DOHH2 (cell line): Measurements from ENCODE around the gene VIL1.
A peak's percentile ranks its signal among the peaks of the same experiment; 100 is the strongest.

Experiments
- H3F3A ChIP-seq: fragments of 200-600 bp; sonication (generic), shearing (Covaris generic); 2 replicates; pipeline ENCODE4 v1.6.0; 2016; ENCODE audit warnings: antibody characterized with exemption, mild to moderate bottlenecking; ENCODE audit not compliant: control insufficient read depth, insufficient read depth
- H3K27ac ChIP-seq: fragments of 200-600 bp; sonication (generic); 2 replicates; pipeline ENCODE4 v1.5.1; 2014; ENCODE audit warnings: low read depth, mild to moderate bottlenecking, low read length, moderate library complexity
- H3K27me3 ChIP-seq: fragments of 200-600 bp; sonication (generic); 2 replicates; pipeline ENCODE4 v1.6.1; 2014; ENCODE audit warnings: mild to moderate bottlenecking, low read length, mixed read lengths; ENCODE audit not compliant: control insufficient read depth
- H3K36me3 ChIP-seq: fragments of 200-600 bp; sonication (generic); 2 replicates; pipeline ENCODE4 v1.6.1; 2014; ENCODE audit warnings: mild to moderate bottlenecking, low read length, moderate library complexity, mixed read lengths; ENCODE audit not compliant: control insufficient read depth
- H3K4me1 ChIP-seq: fragments of 200-600 bp; sonication (generic); 2 replicates; pipeline ENCODE4 v1.6.1; 2014; ENCODE audit warnings: mild to moderate bottlenecking, low read length, mixed read lengths; ENCODE audit not compliant: control insufficient read depth
- H3K4me2 ChIP-seq: fragments of 200-600 bp; sonication (generic); 2 replicates; pipeline ENCODE4 v1.6.0; 2014; ENCODE audit warnings: mild to moderate bottlenecking, low read length, moderate library complexity
- H3K4me3 ChIP-seq: fragments of 200-600 bp; sonication (generic); 2 replicates; pipeline ENCODE4 v1.5.1; 2014; ENCODE audit warnings: mild to moderate bottlenecking, low read length, mixed read lengths
- H3K79me2 ChIP-seq: fragments of 200-600 bp; sonication (generic); 2 replicates; pipeline ENCODE4 v1.6.1; 2014; ENCODE audit warnings: mild to moderate bottlenecking, low read length, mixed read lengths; ENCODE audit not compliant: control insufficient read depth
- H3K9me2 ChIP-seq: fragments of 200-600 bp; sonication (generic); replicated peaks from 2 replicates; pipeline ENCODE4 v1.6.1; 2014; ENCODE audit warnings: mild to moderate bottlenecking, low read length, mixed read lengths; ENCODE audit not compliant: control insufficient read depth
- H3K9me3 ChIP-seq: fragments of 200-600 bp; sonication (generic); 2 replicates; pipeline ENCODE4 v1.6.1; 2014; ENCODE audit warnings: antibody characterized with exemption, low read length, mixed read lengths; ENCODE audit not compliant: control insufficient read depth, insufficient read depth
- H4K20me1 ChIP-seq: fragments of 200-600 bp; sonication (generic); 2 replicates; pipeline ENCODE4 v1.6.0; 2014; ENCODE audit warnings: low read depth, mild to moderate bottlenecking, antibody characterized with exemption, low read length, moderate library complexity; ENCODE audit not compliant: control insufficient read depth, insufficient read depth
- CTCF ChIP-seq: fragments of 200-600 bp; sonication (generic); IDR thresholded peaks from one replicate; pipeline ENCODE4 v1.5.1; 2014; ENCODE audit warnings: antibody characterized with exemption, mild to moderate bottlenecking, low read depth, low read length; ENCODE audit not compliant: poor library complexity, severe bottlenecking
- EZH2phosphoT487 ChIP-seq: fragments of 200-600 bp; sonication (generic); IDR thresholded peaks from 2 replicates; pipeline ENCODE4 v1.6.1; 2017; ENCODE audit warnings: borderline replicate concordance, mild to moderate bottlenecking, antibody characterized with exemption, low read length, moderate library complexity, mixed read lengths

Gene VIL1

GRCh38 chr2:218395090-218395444, 23.9 kb upstream of the VIL1 start:
- peaks cover 1% of the 10 kb centered on the region; the same call in 1 of the 2 replicates for H3K36me3 ChIP-seq
- no peaks in the 10 kb centered on the region for H4K20me1 ChIP-seq
- no peaks in the 10 kb centered on the region for H3K27me3 ChIP-seq
- no peaks in the 10 kb centered on the region for H3K9me3 ChIP-seq
- H3K4me2 ChIP-seq, result peak overlapping the region; percentile 94
- no peak overlapping the region for H3K4me3 ChIP-seq
- no peak overlapping the region for H3K27ac ChIP-seq
- no peaks in the 10 kb centered on the region for H3K9me2 ChIP-seq
- H3K79me2 ChIP-seq, result peaks cover 13% of the 10 kb centered on the region
- TF ChIP-seq EZH2phosphoT487 (no peak), CTCF (no peak)
- peaks cover 15% of the 10 kb centered on the region for H3F3A ChIP-seq
- peaks cover 52% of the 10 kb centered on the region for H3K4me1 ChIP-seq

- Histone ChIP-seq H3F3A (peaks cover 15% of the 10 kb centered on the region), H3K9me2 (no peaks in the 10 kb centered on the region), H3K4me3 (peak overlapping the region; percentile 90), H3K4me1 (peaks cover 52% of the 10 kb centered on the region), H3K27me3 (no peaks in the 10 kb centered on the region), H3K4me2 (peak overlapping the region; percentile 94), H3K9me3 (no peaks in the 10 kb centered on the region), H3K36me3 (peaks cover 3% of the 10 kb centered on the region; the same call in 1 of the 2 replicates), H3K79me2 (peaks cover 17% of the 10 kb centered on the region), H3K27ac (peak overlapping the region; percentile 92), H4K20me1 (no peaks in the 10 kb centered on the region)
- TF ChIP-seq EZH2phosphoT487 (no peak), CTCF (no peak)
Observed at GRCh38 chr2:218395456-218395825, 23.5 kb upstream of the VIL1 start.

- peaks cover 4% of the 10 kb centered on the region for H3K36me3 ChIP-seq
- peak overlapping the region; percentile 92 for H3K27ac ChIP-seq
- H3K4me3 ChIP-seq, result peak overlapping the region; percentile 90
- H3K79me2 ChIP-seq, result peaks cover 23% of the 10 kb centered on the region
- H4K20me1 ChIP-seq, result no peaks in the 10 kb centered on the region
- peak overlapping the region; percentile 94 for H3K4me2 ChIP-seq
- H3F3A ChIP-seq, result peaks cover 15% of the 10 kb centered on the region
- no peaks in the 10 kb centered on the region for H3K9me2 ChIP-seq
- peak; percentile 85 for TF ChIP-seq CTCF
- TF ChIP-seq EZH2phosphoT487, result no peak
- H3K4me1 ChIP-seq, result peaks cover 54% of the 10 kb centered on the region
- H3K9me3 ChIP-seq, result no peaks in the 10 kb centered on the region
- no peaks in the 10 kb centered on the region for H3K27me3 ChIP-seq
Observed at GRCh38 chr2:218395826-218396687, 22.9 kb upstream of the VIL1 start.
